DOHH2 (cell line): ENCODE measurements around the gene GPR171.

Experiments
- H3F3A ChIP-seq: fragments of 200-600 bp; sonication (generic), shearing (Covaris generic); 2 replicates; pipeline ENCODE4 v1.6.0; 2016; ENCODE audit warnings: antibody characterized with exemption, mild to moderate bottlenecking; ENCODE audit not compliant: control insufficient read depth, insufficient read depth
- H3K27ac ChIP-seq: fragments of 200-600 bp; sonication (generic); 2 replicates; pipeline ENCODE4 v1.5.1; 2014; ENCODE audit warnings: low read depth, mild to moderate bottlenecking, low read length, moderate library complexity
- H3K27me3 ChIP-seq: fragments of 200-600 bp; sonication (generic); 2 replicates; pipeline ENCODE4 v1.6.1; 2014; ENCODE audit warnings: mild to moderate bottlenecking, low read length, mixed read lengths; ENCODE audit not compliant: control insufficient read depth
- H3K36me3 ChIP-seq: fragments of 200-600 bp; sonication (generic); 2 replicates; pipeline ENCODE4 v1.6.1; 2014; ENCODE audit warnings: mild to moderate bottlenecking, low read length, moderate library complexity, mixed read lengths; ENCODE audit not compliant: control insufficient read depth
- H3K4me1 ChIP-seq: fragments of 200-600 bp; sonication (generic); 2 replicates; pipeline ENCODE4 v1.6.1; 2014; ENCODE audit warnings: mild to moderate bottlenecking, low read length, mixed read lengths; ENCODE audit not compliant: control insufficient read depth
- H3K4me2 ChIP-seq: fragments of 200-600 bp; sonication (generic); 2 replicates; pipeline ENCODE4 v1.6.0; 2014; ENCODE audit warnings: mild to moderate bottlenecking, low read length, moderate library complexity
- H3K4me3 ChIP-seq: fragments of 200-600 bp; sonication (generic); 2 replicates; pipeline ENCODE4 v1.5.1; 2014; ENCODE audit warnings: mild to moderate bottlenecking, low read length, mixed read lengths
- H3K79me2 ChIP-seq: fragments of 200-600 bp; sonication (generic); 2 replicates; pipeline ENCODE4 v1.6.1; 2014; ENCODE audit warnings: mild to moderate bottlenecking, low read length, mixed read lengths; ENCODE audit not compliant: control insufficient read depth
- H3K9me2 ChIP-seq: fragments of 200-600 bp; sonication (generic); replicated peaks from 2 replicates; pipeline ENCODE4 v1.6.1; 2014; ENCODE audit warnings: mild to moderate bottlenecking, low read length, mixed read lengths; ENCODE audit not compliant: control insufficient read depth
- H3K9me3 ChIP-seq: fragments of 200-600 bp; sonication (generic); 2 replicates; pipeline ENCODE4 v1.6.1; 2014; ENCODE audit warnings: antibody characterized with exemption, low read length, mixed read lengths; ENCODE audit not compliant: control insufficient read depth, insufficient read depth
- H4K20me1 ChIP-seq: fragments of 200-600 bp; sonication (generic); 2 replicates; pipeline ENCODE4 v1.6.0; 2014; ENCODE audit warnings: low read depth, mild to moderate bottlenecking, antibody characterized with exemption, low read length, moderate library complexity; ENCODE audit not compliant: control insufficient read depth, insufficient read depth
- CTCF ChIP-seq: fragments of 200-600 bp; sonication (generic); IDR thresholded peaks from one replicate; pipeline ENCODE4 v1.5.1; 2014; ENCODE audit warnings: antibody characterized with exemption, mild to moderate bottlenecking, low read depth, low read length; ENCODE audit not compliant: poor library complexity, severe bottlenecking
- EZH2phosphoT487 ChIP-seq: fragments of 200-600 bp; sonication (generic); IDR thresholded peaks from 2 replicates; pipeline ENCODE4 v1.6.1; 2017; ENCODE audit warnings: borderline replicate concordance, mild to moderate bottlenecking, antibody characterized with exemption, low read length, moderate library complexity, mixed read lengths

GPR171 gene

GRCh38 chr3:151165226-151165625, 37.8 kb downstream of the GPR171 start:
- no peaks in the 10 kb centered on the region for H3K27me3 ChIP-seq
- no peaks in the 10 kb centered on the region for H3K36me3 ChIP-seq
- H3K4me1 ChIP-seq: peaks cover 11% of the 10 kb centered on the region
- no peaks in the 10 kb centered on the region for H4K20me1 ChIP-seq
- H3K9me3 ChIP-seq: no peaks in the 10 kb centered on the region
- no peaks in the 10 kb centered on the region for H3K79me2 ChIP-seq
- no peaks in the 10 kb centered on the region for H3F3A ChIP-seq
- H3K9me2 ChIP-seq: no peaks in the 10 kb centered on the region
- H3K4me3 ChIP-seq: no peak overlapping the region
- TF ChIP-seq CTCF (no peak), EZH2phosphoT487 (no peak)
- H3K27ac ChIP-seq: no peak overlapping the region
- no peak overlapping the region for H3K4me2 ChIP-seq

GRCh38 chr3:151159806-151160205, 43.2 kb downstream of the GPR171 start:
- Histone ChIP-seq H3K27ac (no peak overlapping the region), H3K4me2 (no peak overlapping the region), H4K20me1 (no peaks in the 10 kb centered on the region), H3K9me3 (no peaks in the 10 kb centered on the region), H3K79me2 (no peaks in the 10 kb centered on the region), H3K9me2 (no peaks in the 10 kb centered on the region), H3K36me3 (no peaks in the 10 kb centered on the region), H3K4me3 (no peak overlapping the region), H3K4me1 (no peaks in the 10 kb centered on the region), H3K27me3 (no peaks in the 10 kb centered on the region), H3F3A (no peaks in the 10 kb centered on the region; the same call in 1 of the 2 replicates)
- TF ChIP-seq CTCF: no peak
- TF ChIP-seq EZH2phosphoT487: no peak

GRCh38 chr3:151156618-151157216, 46.3 kb downstream of the GPR171 start:
- Histone ChIP-seq H3K9me2 (no peaks in the 10 kb centered on the region), H3K4me2 (no peak overlapping the region), H3K4me3 (no peak overlapping the region), H3K79me2 (no peaks in the 10 kb centered on the region), H3K36me3 (no peaks in the 10 kb centered on the region), H4K20me1 (no peaks in the 10 kb centered on the region), H3K27me3 (no peaks in the 10 kb centered on the region), H3K27ac (no peak overlapping the region), H3K9me3 (no peaks in the 10 kb centered on the region), H3F3A (no peaks in the 10 kb centered on the region; the same call in 1 of the 2 replicates), H3K4me1 (no peaks in the 10 kb centered on the region)
- TF ChIP-seq EZH2phosphoT487: no peak
- peak; percentile 74 for TF ChIP-seq CTCF
